K562 (cell line): Measurements from ENCODE around the gene CCDC181.

Experiments used
- ELF1 ChIP-seq: fragments of 200-800 bp; sonication (Bioruptor generic); IDR thresholded peaks from 2 replicates; pipeline ENCODE4 v1.6.1; 2016; ENCODE audit warnings: missing genetic modification characterization, missing compliant biosample characterization
- SMAD2 ChIP-seq: fragments of 150-350 bp; IDR thresholded peaks from 2 replicates; pipeline ENCODE4 v1.6.1; 2014; ENCODE audit warnings: low read depth, mild to moderate bottlenecking, low read length
- ZBTB5 ChIP-seq: fragments of 450-650 bp; IDR thresholded peaks from 2 replicates; pipeline ENCODE4 v1.6.1; 2017; ENCODE audit warnings: antibody characterized with exemption
- ZNF263 ChIP-seq: sonication (generic); formaldehyde crosslinking; IDR thresholded peaks from 2 replicates; pipeline ENCODE4 v1.8.0; 2022; ENCODE audit warnings: mild to moderate bottlenecking, missing genetic modification reagents, borderline replicate concordance
- TF ChIP-seq, protein P1 (sequence below): sonication (generic); formaldehyde crosslinking; IDR thresholded peaks from 2 replicates; pipeline ENCODE4 v1.8.1; 2022; ENCODE audit warnings: missing genetic modification reagents
- TF ChIP-seq, protein P2 (sequence below), 3 experiments: IDR thresholded peaks in 2 of 3; conservative IDR thresholded peaks in 1 of 3; 2 replicates each; pipeline ENCODE4 v1.5.1; 2011 to 2012; ENCODE audit warnings: low read length in 3 of 3, mild to moderate bottlenecking in 3 of 3, control low read depth in 2 of 3, improper control_type of control experiment in 1 of 3, inconsistent platforms in 1 of 3, low read depth in 1 of 3, mixed read lengths in 1 of 3, moderate library complexity in 1 of 3; ENCODE audit not compliant: insufficient read depth in 2 of 3

DNA sequence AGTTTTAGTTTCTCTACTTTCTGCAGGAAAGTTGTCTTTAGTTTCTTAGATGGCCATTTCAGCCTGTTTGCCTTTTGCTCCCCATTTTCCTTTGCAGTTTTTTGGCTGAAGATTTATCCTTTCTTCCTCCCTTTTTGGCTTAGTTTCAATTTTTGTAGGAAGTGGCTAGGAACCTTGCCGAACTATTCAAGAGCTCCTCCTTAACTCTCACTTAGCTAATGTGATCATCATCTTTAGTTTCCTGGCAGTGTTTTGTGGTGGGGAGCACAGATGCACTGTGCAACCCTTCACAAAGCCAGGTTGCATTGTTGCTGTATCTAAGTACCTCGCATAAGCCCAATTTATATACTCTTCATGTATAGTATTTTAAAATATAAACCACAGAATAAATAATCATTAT, 28.8 kb upstream of the CCDC181 start:
- TF ChIP-seq ZBTB5 (no peak), ZNF263 (CRISPR knock-in tag) (no peak), ELF1 (tag) (no peak), SMAD2 (no peak)
- TF ChIP-seq, protein P1, sequence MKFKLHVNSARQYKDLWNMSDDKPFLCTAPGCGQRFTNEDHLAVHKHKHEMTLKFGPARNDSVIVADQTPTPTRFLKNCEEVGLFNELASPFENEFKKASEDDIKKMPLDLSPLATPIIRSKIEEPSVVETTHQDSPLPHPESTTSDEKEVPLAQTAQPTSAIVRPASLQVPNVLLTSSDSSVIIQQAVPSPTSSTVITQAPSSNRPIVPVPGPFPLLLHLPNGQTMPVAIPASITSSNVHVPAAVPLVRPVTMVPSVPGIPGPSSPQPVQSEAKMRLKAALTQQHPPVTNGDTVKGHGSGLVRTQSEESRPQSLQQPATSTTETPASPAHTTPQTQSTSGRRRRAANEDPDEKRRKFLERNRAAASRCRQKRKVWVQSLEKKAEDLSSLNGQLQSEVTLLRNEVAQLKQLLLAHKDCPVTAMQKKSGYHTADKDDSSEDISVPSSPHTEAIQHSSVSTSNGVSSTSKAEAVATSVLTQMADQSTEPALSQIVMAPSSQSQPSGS (CRISPR knock-in tag), result no peak
- TF ChIP-seq, protein P2, sequence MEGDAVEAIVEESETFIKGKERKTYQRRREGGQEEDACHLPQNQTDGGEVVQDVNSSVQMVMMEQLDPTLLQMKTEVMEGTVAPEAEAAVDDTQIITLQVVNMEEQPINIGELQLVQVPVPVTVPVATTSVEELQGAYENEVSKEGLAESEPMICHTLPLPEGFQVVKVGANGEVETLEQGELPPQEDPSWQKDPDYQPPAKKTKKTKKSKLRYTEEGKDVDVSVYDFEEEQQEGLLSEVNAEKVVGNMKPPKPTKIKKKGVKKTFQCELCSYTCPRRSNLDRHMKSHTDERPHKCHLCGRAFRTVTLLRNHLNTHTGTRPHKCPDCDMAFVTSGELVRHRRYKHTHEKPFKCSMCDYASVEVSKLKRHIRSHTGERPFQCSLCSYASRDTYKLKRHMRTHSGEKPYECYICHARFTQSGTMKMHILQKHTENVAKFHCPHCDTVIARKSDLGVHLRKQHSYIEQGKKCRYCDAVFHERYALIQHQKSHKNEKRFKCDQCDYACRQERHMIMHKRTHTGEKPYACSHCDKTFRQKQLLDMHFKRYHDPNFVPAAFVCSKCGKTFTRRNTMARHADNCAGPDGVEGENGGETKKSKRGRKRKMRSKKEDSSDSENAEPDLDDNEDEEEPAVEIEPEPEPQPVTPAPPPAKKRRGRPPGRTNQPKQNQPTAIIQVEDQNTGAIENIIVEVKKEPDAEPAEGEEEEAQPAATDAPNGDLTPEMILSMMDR (IDR thresholded peaks at IDR 0.05 in 2 of 3, conservative IDR thresholded peaks at IDR 0.05 in 1 of 3; ENCODE audit: insufficient read depth in 2 of 3, low read depth in 1 of 3, low read length in 3 of 3), result no peak
